GM19438 (cell line): ENCODE results near the gene WNT7A.

Experiments
- ATAC-seq: cut with Tn5 transposase; IDR thresholded peaks from one replicate; pipeline ENCODE4 v1.9.1; 2021; ENCODE audit warnings: low read depth; ENCODE audit not compliant: unreplicated experiment

The WNT7A gene

GRCh38 chr3:13831386-13831996, 48.4 kb downstream of the WNT7A start:
- no peak for ATAC-seq

DNA sequence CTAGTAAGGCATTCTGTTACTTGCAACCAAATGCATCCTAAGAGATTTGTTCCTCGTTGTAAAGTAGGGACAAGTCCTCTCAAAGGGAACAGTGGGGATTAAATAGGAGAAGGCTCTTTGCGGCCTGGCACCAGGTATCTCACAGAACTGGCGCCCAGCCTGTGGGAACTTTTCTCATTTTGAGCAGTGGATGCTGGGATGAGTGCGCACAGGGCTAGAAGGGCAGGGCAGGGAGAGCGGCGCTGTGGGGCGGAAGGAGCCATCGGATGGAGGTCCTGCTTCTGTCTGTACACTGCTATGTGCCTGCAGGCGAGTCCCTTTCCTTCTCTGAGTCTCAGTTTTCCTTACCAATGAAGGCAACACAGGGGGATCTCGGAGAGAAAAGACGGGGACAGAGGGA, 50.6 kb downstream of the WNT7A start:
- ATAC-seq = no peak

DNA sequence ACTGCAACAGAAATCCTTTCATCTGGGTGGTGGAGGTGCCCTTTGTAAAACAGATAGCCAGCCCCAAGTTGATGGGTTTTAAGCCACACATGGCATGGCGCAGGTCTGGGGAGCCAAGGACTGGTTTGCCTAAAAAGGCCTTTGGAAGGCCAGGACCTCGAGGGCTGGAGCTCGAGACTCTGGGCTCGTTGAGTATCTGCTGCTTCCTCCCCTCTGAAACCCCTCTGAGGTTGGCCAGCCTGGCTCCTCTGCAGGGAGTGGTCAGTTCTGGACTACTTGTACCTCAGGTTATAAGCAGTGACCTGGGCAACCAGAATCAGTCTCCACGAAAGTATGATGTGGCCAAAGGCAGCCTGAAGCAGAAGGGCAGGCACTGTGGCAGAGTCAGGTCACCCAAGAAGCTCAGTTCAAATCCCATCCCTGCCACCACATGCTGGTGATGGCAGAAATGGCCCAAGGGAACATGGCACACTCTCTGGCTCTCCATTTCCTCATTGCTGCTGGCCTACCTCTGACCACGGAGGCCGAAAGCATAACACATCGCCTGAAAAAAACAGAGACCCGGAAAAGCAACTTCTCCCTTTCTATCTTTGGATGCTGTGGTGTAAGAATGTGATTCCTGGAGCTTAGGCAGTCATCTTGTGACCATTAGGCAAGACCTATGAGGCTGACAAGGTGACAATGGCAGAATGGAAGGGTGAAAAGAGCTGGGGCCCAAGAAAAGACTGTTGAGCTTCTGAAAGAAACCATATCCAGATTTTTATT, 51.2 kb downstream of the WNT7A start:
- no peak for ATAC-seq

DNA sequence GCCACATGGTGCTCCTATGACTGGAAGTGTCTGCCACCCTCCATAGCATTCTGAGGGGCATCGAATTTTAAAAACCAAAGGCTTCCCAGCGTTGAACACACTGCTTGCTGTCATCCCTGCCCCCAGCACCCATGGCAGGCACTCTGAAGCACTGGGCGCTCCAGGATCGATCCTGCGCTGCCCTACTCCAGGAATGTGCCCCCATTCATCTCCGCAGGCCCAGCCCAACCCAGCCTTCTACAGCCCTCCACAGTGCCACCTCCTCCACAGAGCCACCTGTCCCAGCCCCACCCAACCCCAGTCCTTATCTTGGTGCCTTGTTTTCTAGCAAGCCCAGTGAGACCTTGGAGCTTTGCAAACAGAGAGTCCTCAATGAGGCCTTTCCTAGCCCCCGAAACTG, 52.2 kb downstream of the WNT7A start:
- no peak for ATAC-seq

DNA sequence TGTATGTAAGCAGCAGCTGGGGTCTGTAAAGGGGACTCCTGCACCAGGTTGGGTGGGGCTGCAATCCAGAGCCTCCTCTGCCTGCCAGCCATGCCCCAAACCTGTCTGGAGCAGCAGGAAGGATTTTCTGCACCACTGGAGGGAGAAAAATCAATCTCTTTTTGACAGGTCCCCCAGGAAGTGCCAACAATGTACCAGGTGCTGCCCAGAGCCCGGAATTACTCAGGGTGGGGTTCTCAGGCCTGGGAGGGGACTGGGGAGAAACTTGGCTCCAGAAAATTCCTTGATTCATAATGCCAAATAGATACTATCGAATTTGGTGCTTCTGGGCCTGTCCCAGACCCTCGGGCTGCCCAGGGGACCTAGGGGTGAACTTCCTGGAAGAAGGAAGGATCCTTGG, 52.6 kb downstream of the WNT7A start:
- no peak for ATAC-seq

- ATAC-seq = no peak
These were observed 53.2 kb downstream of the WNT7A start for GRCh38 chr3:13826672-13827071.

DNA sequence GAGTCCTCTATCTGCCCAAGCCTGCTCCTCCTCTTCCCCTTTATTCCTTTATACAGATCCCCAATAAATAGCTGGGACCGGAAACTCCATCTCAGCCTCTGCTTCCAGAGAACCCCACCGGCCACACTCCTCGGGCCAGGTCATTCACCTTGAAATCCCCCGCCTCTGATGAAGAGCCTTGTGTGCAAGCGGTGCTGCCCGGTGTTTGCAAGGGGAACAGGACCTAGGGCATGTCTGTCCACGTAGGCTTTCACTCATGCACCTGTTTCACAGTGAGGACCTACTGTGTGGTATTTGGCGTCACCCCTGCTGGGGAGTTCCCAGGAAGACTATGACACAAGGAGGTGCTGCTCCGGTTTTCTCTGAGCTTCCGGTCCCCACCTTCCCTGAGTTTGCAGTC, 54.0 kb downstream of the WNT7A start:
- ATAC-seq = no peak

GRCh38 chr3:13825311-13825579, 54.6 kb downstream of the WNT7A start:
- ATAC-seq = no peak

- ATAC-seq = no peak
These were observed 55.2 kb downstream of the WNT7A start for GRCh38 chr3:13824521-13825310.

DNA sequence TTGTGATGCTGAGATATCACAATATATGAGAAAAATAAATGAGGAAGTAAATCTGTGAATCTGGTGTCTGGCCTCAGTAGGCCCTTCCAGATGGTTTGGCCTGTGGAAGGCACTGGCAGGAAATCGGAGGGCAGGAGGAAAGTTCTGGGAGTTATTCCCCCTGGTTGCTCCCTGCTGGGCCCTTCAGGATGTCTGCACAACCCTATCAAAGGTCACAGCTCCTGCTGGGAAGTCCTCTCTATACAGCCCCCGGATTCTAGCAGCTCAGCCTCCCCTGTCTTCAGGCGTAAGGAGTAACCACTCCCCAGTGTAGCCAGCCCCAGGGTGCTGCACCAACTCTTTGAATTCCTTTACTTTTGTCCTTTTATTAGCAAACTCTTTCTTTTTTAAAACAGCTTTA, 56.2 kb downstream of the WNT7A start:
- ATAC-seq = no peak

DNA sequence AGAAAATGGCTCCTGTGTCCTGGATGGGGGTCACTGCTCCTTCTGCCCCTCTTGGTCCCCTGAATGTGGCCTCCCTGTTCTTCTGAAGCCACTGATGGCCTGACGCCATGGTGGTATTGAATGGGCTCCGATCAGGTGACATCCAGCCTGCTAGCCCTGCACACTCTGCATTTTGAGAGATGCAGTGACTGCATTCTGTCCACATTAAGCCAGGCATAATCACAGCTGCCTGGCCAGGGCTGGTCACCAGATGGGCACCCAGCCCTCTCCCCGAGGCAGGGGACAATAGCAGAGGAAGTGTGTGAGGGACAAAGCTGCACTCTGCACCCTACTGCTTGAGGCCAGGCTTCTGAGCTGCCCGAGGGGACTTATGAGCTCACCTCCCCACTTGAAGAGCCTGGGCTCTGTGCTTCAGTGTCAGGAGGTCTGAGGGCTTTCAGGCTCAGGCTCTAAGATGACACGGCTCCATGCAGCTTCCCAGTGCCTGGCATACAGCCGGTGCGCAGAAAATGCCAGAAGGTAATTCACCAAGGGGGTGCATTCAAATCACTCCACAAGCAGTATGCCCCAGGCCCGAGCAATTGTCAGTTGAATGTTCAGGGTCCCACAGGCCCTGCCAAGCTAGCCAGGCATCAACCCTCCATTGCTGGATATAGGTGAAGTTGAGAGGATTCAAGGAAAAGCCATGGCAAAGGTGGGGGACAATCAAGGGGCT, 56.8 kb downstream of the WNT7A start:
- ATAC-seq = no peak

GRCh38 chr3:13822042-13822441, 57.8 kb downstream of the WNT7A start:
- ATAC-seq = no peak

GRCh38 chr3:13821126-13821525, 58.7 kb downstream of the WNT7A start:
- no peak for ATAC-seq

- no peak for ATAC-seq
These were observed 61.0 kb downstream of the WNT7A start for GRCh38 chr3:13818919-13819318.

DNA sequence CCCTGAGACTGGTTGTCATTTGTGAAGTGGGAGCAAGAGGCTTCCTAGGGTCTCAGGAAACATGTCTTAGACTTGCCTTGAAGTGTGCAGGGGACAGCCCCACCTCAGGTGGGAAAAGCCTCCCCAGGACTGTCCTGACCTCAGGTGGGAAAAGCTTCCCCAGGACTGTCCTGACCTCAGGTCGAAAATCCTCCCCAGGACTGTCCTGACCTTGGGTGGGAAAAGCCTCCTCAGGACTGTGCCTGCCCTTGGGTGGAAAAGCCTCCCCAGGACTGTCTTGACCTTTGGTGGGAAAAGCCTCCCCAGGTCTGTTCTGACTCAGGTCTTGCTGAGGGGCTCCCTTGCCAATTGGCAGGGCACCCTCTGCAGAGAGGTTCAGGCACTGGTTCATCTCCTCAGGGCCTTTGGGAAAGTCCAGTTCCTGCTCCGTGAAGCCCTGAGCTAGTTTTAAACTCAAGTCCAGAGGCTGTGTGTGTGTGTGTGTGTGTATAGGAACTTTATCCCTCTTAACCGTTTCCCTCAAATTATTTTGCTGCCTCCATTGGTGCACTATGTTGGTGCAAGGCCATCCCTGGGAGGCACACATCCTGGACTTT, 64.7 kb downstream of the WNT7A start:
- ATAC-seq = no peak

- no peak for ATAC-seq
These were observed 67.8 kb downstream of the WNT7A start for GRCh38 chr3:13812034-13812471.

- no peak for ATAC-seq
These were observed 68.3 kb downstream of the WNT7A start for GRCh38 chr3:13811614-13812013.

DNA sequence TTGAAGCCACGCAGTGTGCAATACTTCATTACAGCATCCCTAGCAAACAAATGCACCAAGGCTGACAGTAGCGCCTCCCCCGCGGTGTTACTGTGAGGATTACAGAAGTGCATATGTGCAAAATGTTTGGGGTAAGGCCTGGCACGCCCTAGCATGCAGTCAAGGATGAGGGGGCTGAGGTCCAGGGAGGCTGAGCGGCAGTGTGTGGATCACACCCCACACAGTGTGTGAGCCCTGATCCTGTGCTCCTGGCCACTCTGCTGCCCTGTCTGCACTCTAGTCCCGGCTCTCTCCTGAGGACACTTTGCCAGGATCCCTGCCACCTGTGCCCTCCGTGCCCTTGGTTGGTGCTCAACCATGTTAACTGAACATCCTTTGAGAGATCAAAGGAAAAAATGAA, 71.3 kb downstream of the WNT7A start:
- no peak for ATAC-seq

- no peak for ATAC-seq
These were observed 78.3 kb downstream of the WNT7A start for GRCh38 chr3:13801361-13802204.

GRCh38 chr3:13800064-13800463, 79.8 kb downstream of the WNT7A start:
- ATAC-seq = no peak
